Activated gamma-delta T cell treated with Interleukin-2 at 50 U/mL for 16 hours (primary cell): ENCODE data around the gene PRKAG2.
A peak's percentile ranks its signal among the peaks of the same experiment; 100 is the strongest.

Experiments used
- DNase-seq: peaks from one replicate; pipeline ENCODE4 v3.0.0-alpha.2; 2020

PRKAG2 gene

DNA sequence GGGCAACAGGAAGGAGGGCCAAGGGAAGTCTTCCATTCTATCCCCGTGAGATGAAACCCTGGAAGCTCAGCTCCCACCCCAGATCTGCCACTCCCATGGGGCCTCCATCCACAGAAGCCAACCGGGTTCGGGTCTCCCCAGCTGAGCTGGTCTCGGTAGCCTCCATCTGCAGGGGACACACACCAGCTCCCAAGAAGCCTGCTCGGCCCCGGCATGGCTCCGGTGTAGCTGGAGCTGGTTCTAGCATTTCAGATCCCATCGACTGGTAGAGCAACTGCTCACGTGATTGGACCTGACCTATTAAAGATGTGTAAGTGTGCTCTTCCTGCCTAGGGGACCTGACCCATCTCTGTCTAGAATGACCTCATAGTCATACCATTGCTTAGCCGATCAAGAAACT lies 138.0 kb downstream of the PRKAG2 start:
- DNase-seq, result no peak

DNA sequence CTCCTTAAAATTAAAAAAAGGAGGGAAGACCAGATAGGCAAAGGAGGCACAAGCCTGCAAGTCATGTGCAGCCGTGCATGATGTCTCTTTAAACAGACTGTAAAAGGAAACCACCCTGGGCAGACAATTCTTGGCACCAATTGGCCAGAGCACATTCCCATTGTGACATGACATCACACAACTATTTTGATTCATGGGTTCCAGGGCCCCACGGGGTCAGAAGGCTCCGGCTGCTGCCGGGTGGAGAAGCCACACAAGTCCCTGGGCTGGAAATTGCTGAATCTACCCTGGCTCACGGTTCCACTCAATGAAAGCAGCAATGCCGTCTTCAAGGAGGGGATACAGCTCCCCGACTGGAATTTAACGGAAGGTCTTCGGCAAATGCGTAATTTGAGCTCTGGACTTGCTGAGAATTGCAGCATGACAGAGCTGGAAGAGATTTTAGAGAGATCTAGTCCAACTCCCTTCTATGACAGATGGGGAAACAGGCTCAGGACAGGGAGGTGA lies 140.5 kb downstream of the PRKAG2 start:
- DNase-seq, result no peak

DNA sequence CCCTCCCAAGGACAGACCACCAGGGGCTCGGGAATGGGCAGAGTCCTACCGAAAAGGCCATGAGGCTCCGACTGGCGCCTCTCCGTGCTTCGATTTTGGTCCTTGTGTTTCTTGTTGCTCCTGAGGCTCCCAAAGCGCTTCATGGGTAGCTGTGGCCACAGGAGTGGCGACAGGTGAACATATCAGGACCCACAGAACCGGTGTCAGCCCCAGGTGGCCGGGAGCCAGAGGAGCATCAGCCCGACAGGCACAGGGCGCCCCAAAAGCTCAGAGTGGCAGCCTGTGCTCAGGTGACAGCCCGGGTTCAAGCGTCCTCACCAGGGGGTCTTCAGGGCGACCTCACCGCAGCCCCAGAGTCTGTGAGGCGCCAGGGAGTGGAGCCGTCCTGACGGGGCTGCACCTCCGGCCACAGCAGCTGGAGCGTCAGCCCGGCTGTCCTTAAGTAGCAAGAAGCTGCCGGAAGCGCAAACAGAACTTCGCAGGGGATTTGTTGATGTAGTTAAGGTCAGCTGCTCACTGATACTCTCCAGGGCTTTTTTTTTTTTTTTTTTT lies 141.0 kb downstream of the PRKAG2 start:
- no peak for DNase-seq

DNA sequence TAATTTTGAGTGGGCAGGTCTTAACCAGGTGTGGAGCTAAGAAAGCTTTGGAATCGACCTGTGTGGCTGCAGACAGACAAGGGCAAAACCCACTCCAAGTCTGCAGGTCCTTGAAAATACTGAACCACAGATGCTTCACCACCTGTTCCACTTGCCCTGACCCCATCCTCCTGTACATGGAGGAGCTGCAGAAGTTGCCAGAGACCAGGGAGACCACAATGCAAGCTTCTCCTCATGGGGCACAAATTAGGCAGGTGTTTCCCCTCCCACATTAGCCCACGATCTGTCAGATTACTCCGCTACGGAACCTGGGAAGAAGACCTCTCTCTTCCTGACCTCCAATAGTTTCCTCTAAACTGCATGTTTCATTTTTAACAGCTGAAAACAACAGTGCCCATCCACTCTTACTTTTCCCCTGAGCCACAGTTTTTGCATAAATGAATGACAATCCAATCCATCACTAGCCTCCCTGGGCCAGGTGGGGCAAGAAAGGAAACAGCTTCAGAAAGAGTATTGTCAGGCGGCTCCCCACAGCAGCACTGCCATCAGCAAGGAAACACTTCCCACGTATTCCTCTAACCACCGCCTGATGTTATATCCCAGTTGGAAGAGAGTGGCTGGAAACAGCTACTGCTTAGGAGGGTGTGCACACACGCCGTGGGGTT lies 141.6 kb downstream of the PRKAG2 start:
- DNase-seq, result no peak

DNA sequence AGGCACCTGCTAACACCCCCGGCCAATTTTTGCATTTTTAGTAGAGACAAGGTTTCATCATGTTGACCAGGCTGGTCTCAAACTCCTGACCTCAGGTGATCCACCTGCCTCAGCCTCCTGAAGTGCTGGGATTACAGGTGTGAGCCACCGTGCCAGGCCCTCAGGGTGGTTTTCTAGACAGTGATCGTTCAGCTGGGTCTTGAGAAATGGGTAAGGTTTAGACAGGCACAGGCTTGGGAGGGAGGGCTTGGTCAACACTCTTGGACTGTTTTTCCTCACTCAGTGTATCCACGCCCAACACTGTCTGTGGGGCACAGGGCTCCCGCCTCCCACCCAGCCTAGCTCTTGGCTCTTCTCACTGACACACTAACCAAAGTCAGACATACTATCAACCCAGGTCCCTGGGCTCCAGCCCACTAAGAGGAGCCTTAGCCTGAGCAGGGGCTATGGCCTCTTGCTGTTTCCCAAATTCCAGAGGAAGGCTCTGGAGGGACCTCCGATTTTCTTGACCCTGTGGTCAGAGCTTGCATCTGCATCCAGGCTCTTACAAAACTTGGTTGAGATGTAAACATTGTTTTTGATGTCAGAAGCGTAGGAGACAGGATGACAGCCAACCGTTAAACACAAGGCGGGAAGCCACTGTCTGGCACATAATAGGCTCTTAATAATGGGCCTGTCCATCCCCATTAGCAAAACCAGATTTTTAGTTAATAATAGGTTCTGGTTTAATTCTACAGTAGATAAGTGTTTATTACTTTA lies 143.9 kb downstream of the PRKAG2 start:
- DNase-seq, result no peak

DNA sequence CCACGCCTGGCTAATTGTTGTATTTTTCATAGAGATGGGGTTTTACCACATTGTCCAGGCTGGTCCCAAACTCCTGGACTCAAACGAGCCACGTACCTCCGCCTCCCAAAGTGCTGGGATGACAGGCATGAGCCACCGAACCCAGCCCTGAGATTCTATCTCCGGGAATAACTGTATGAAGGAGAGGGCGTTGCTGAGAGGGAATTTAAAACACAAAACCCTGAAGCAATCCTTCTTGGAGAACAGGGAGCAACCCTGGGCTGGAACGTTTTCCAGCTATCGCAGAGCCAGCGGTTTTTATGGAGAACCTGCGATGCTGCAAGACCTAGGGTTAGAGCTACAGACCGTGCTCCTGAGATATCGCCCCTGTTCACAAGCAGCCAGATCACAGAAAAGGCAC lies 144.6 kb downstream of the PRKAG2 start:
- no peak for DNase-seq

DNA sequence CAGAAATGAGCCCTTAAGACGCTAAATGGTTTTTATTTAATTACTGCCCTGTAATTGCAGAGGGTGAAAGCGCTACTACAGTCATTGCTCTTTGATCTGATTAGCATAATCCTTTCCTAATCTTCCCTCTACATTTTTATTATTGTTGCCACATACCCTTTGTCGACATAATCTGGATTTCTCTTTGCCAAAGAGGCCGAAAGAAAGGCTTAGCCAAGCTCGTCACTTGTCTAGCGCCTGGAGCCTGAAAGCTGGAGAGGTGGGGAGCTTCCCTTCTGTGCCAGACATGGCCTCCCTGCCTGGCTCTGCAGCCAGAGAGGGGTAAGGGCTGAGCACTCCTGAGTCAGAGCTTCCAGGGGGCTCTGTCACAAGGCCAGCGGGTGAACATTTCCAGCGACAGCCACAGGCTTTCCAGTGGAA lies 145.9 kb downstream of the PRKAG2 start:
- no peak for DNase-seq

DNA sequence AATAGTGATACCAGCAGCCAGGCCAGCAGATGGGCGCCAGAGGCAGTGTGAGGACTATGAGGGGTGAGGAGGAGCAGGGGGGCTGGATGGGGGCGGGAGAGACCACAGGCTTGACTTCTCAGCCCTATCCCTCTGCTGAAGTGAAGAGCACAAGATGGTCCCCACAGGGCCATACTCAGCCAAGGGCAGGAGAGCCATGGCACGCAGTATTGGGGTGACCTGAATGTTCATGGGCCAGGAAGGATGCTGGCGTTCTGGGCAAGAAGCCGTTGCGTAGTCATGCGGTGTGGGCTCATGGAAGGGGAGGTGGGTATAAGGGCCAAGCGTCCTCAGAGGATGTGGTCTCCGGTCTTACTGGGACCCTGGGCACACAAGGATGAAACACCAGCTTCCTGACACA lies 146.3 kb downstream of the PRKAG2 start:
- DNase-seq, result no peak

DNA sequence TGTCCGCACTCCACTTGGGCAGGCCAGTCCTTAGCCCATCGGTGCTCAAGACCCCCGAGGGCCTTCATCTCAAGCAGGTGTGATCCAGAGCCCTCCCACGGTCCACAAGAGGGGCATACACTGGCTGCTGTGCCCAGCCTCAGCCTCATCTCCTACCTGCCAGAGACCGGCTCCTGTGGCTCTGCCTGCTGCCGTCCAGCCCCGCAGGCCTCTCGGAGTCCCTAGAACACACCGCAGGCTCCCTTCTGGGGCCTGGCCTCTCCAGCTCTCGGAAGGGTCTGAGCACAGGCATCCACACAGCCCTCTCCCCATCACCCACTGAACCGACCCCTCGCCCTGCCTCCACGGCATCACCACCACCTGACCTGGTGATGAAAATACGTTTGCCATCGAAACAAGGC lies 147.4 kb downstream of the PRKAG2 start:
- no peak for DNase-seq

DNA sequence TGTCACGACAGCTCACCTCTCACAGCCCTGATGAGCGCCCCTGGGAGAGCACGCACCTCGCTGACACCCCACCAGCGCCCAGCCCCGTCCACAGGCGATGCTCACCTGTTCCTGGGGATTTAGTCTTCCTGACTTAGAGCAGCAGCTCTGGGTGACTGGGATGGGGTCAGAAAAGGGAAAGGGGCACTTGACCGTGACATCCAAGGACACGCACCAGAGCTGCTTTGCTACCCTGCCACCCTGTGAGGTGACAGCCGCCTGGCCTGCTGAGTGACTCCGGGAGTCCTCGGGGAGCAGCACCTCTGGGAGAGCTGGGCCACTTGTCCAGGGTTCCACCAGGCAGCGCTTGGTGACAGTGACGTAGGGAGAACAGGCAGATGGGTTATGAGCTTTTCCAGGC lies 148.2 kb downstream of the PRKAG2 start:
- DNase-seq, result no peak

DNA sequence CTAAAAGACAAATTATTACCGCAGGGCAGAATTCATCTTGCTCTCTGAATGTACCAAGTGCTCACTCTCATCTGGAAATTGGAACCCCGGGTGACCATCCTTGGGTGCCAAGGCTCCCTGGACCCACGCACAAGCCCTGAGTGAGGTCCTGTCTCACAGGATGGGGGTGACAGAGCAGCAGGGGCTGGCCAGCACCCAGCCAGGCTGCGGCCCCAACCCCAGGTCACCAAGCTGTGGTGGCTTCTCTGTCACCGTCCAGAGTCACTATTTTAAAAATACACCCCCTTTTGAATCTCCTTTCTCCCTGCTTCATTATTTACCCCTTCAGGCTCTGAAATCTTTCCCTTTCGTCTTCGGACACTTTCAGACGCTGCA lies 148.6 kb downstream of the PRKAG2 start:
- DNase-seq, result no peak

DNA sequence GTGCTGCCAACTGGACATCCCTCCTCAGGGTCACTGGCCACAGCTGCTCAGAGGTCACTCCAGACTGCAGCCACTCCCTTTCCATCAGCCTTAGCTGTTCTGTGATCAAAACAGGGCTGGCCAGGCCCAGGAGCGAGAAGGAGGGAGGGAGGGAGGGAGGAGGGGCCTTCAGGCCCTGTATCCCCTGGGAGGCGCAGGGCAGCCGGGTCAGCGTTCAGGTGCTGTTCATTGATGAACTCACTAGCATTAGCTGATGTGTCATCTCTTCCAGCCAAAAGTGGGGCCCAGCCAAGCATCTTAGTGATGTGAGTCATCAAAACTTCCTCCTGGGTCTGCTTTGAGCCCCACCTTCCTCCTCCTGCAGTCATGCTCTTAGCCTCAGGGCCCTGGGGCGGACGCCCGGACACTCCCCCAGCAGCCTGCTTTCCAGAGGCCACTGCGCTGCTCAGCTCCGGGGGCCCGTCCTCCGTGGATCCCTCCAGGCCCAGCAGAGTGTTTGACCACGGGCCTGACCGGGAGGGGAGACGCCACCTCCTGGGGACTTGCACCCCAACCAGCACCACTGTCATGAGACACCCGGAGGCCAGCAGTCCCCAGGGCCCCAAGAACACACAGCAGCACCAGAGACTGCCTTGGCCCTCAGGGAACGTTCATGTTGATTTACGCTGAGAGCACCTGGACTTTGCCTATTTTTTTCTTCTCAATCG lies 149.2 kb downstream of the PRKAG2 start:
- peak; percentile 34 for DNase-seq

DNA sequence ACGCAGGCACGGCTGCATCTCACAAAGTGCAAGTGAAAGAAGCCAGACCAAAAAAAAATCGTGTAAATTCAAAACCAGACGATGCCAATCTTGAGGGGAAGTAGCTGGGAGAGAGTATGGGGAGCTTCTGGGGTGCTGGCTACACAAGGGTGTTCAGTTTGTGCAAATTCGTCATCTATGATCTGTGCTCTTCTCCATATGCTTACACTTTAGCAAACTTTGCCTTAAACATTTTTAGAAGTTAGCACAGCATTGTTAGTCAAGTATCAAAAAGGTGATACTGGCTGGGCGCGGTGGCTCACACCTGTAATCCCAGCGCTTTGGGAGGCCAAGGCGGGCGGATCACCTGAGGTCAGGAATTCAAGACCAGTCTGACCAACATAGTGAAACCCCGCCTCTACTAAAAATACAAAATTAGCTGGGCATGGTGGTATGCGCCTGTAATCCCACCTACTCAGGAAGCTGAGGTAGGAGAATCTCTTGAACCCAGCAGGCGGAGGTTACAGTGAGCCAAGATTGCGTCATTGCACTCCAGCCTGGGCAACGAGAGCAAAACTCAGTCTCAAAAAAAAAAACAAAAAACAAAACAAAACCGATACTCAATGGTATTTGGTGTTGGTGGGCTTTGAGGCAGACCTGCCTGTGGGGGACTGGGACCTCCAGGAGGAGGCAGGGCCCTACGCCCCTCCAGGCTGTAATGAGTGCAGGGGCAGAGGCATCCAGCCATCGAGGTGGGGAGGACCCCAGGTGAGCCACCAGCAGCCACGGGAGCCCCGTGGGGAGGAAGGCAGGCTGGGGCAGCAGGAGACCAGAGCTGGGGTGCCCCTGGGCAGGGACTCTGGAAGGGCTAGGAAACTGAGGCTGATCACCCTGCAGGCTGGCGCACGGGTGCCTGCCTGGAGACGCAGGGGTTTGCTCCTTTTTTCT lies 150.0 kb downstream of the PRKAG2 start:
- no peak for DNase-seq

DNA sequence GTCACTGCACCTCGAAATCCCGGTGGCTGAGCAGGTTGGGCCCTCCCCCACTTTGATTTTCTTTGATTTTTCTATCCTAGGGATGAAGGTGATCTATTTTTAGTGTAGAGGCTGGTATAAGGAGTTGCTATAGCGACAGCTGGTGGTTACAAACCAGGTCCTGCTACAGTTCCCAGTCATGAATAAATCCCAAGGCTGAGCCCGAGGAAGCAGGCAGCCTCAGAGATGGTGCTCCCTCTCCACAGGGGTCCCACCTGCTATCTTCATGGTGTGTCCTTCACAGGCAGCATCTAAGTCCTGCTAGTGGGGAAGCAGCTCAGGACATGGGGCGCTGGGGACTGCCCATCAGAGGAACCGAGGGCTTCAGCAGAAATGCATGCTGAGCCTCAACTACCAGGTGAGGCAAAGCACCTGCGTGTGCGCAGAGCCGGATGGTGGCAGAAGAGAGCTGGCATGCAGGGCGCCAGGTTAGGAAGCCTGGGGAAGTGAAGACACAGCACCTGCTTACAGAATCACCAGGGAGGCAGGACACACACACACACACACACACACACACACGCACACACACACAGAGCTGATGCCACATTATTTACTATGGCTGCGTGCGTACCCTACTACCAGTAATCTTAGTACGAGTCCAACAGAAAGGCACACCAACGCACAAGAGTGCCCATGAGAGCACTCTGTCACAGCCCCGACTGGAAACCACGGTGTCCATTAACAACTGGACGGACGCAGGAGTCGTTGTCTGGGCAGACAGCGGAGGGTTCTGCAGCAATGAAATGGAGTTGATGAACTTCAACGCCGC lies 150.9 kb downstream of the PRKAG2 start:
- DNase-seq, result no peak

DNA sequence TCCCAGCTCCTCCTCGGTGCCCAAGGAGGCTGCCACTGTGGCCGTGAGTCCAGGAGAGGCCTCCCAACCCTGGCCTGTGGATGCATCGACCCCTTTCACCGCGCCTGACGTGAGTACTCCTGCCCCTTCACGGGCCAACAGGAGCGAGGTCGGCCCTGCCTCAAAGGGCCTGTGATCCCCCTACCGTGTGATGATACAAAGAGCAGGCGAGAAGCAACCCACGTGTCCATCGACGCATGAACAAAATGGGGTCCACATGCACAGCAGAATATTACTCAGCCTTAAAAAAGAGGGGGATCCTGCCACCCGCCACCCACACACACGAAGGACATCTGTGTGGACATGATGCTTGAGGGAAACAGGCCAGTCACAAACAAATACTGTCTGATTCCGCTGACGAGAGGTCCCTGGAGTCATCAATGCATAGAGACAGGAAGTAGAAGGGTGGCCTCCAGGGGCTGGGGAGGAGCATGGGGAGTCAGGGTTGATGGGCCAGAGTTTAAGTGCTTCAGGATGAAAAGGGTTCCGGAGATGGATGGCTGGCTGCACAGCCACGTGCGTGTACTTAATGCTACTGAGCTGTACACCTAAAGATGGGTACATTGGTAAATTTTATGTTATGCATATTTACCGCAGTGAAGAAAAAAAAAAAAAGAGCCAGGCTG lies 151.9 kb downstream of the PRKAG2 start:
- no peak for DNase-seq

DNA sequence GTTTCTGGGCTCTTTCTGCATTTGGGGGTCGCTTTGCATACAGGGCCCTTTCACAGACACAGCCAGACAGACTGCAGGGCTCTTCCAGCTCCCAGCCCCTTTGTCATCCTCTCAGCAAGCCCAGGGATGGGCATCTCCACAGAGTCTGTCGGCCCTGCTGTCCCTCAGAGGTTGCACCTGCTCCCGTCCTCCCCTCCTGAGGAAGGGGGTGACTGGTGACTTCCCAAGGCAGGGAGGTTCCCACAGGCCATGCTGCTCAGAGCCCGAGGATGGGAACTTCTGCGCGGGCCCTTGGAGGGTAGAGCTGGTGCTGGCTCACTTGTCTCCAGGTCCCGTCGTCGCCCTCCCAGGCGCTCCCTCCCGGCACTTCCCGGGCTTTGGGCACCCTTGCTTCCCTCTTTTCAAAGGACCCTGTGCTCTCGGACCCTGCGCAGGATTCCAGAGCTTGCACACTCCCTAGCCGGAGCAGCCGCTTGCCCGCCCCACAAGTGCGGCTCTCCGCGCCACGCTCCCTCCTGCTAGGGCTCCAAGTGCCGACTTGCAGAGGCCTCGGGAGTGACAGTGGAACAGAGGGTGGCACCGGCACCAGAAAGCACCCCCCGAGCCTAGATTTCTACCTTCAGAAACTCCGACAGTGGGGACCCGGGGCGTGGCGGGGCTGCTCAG lies 152.5 kb downstream of the PRKAG2 start:
- no peak for DNase-seq

DNA sequence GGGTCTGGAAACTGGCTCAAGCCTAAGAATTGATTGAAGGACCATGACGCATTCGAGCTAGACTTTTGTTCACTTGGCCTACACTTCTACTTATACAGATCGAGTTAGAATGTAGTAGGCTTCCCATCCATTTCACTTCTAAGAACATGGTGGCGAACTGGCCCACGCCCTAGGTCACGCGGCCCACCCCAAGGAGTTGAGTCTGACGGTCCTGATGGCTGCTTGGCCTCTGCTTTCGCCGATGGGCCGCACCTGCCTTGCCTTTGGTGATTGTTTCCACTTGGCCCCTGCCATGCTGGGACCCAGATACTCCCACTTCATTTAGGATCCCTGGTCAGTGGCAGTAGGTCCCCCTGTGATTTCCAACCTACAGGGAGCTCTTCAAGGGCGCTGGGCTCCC lies 153.6 kb downstream of the PRKAG2 start:
- DNase-seq, result no peak

DNA sequence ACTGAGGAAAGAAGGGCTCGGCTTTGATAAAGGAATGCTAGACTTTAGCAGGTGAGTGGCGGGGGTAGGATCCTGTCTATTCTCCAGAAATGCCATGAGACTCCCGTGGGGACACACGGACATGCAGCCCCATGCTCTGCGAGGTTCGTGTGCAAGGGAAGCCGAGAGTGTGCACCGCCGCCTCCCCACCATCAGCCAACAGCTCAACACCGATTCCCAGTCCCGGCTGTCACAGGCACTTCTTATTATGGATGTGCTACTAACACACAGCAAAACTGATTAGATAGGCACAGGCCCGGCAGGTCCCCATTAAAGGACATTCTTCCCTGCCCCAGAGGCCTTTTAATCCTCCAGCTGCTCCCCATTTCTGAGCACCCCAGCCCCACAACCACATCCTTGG lies 154.4 kb downstream of the PRKAG2 start:
- DNase-seq, result no peak

DNA sequence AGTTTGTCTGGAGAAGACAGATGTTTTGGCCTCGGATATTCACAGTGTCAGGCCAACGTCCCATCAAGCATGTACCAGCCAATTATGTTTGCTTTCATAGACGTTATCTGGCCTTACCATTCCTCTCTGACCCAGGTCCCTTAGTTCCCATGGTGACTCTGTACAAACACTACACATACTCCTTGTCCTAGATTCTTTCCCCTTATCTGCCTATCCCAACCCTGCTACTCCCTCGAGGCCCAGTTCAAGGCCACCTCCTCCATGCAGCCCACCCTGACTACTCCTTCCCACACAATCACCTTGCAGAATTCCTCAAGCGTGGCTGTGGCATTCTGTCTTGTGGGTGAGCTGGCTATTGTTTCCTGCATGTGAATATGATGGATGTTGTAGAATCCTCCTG lies 155.2 kb downstream of the PRKAG2 start:
- DNase-seq, result no peak

DNA sequence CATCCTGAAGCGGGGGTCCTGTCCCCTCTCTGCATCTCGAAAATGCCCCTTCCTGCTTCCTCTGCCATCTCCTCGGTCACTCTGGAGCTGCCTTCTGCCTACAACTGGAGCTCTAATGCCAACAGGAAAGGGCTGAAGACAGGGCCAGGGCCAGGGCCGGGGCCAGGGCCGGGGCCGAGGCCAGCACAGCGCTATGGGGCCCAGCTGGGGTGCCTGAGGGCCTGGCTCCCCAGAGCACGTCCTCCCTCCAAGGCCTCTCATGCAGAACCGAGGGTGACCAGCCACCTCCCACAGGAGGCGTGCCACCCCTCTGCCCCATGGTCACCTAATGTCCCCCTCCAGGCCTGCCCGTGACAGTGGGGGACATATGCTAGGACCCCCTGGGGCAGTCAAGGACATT lies 155.7 kb downstream of the PRKAG2 start:
- DNase-seq, result no peak

DNA sequence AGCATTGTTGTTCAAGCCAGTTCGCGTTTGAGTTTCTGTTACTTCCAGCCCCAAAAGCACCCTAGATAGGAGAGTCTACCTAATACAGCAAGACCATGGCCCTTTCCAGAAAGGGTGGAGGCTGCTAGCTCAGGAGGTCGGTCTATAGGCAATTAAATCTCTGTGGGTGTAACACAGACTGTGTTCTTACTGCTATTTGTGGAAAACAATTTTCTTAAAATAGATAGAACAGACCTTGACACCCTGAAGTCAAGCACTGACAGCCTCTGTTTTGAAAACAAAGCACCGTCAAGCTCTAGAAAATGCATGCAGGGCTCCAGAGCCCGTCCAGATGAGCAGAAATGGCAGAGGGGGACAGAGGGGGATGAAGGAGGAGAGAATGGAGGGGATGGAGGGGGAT lies 156.6 kb downstream of the PRKAG2 start:
- no peak for DNase-seq
